Thymus (tissue), 11 donors: Measurements from ENCODE around the gene XIRP2. TPM values are rescaled to one million over a fixed set of nuclear protein-coding genes. Genes with fewer than 3 reads are reported as not detected.

Source experiments
- DNase-seq, 9 donors: peaks; one replicate each; pipeline ENCODE4 v3.0.0-alpha.2; 2013; ENCODE audit warnings: low spot score in 9 of 9, low read depth in 6 of 9, missing footprints in 1 of 9
- H3K27ac ChIP-seq, 2 donors: one replicate each; pipeline ENCODE4 v1.5.1; 2013; ENCODE audit warnings: control low read depth in 1 of 2, low read depth in 1 of 2, low read length in 1 of 2, mild to moderate bottlenecking in 1 of 2, moderate library complexity in 1 of 2
- H3K27me3 ChIP-seq, 2 donors: one replicate each; pipeline ENCODE4 v1.5.1; 2013; ENCODE audit warnings: low read length in 1 of 2; ENCODE audit not compliant: control insufficient read depth in 2 of 2, insufficient read depth in 1 of 2
- H3K36me3 ChIP-seq, 2 donors: one replicate each; pipeline ENCODE4 v1.5.1; 2013; ENCODE audit warnings: low read length in 1 of 2, mild to moderate bottlenecking in 1 of 2, moderate library complexity in 1 of 2; ENCODE audit not compliant: control insufficient read depth in 2 of 2, insufficient read depth in 2 of 2
- H3K4me1 ChIP-seq, 2 donors: one replicate each; pipeline ENCODE4 v1.5.1; 2013; ENCODE audit warnings: low read length in 2 of 2; ENCODE audit not compliant: control insufficient read depth in 2 of 2, insufficient read depth in 2 of 2
- H3K4me3 ChIP-seq, 2 donors: one replicate each; pipeline ENCODE4 v1.5.1; 2013; ENCODE audit warnings: low read length in 2 of 2, control low read depth in 1 of 2, mild to moderate bottlenecking in 1 of 2
- H3K9me3 ChIP-seq, 2 donors: one replicate each; pipeline ENCODE4 v1.5.1; 2013; ENCODE audit warnings: low read length in 1 of 2, mild to moderate bottlenecking in 1 of 2; ENCODE audit not compliant: control insufficient read depth in 2 of 2, insufficient read depth in 1 of 2
- WGBS: extraction: QIAGEN DNeasy Blood & Tissue Kit; methylation state at CpG from one replicate; pipeline ENCODE4 v1.1.7; 2013; 5-methylcytosine and 5-hydroxymethylcytosine counted together
- polyA plus RNA-seq: library from polyadenylated mRNA; stranded (reverse); fragments of 200-250 nt; gene quantifications from one replicate; pipeline ENCODE4 v1.2.3, GENCODE V29; 2013
- total RNA-seq: library from RNA; stranded (reverse); fragments of 120-200 nt; gene quantifications from one replicate; pipeline ENCODE4 v1.2.4, GENCODE V29; 2013
- donor health status: healthy.

The XIRP2 gene
- total and polyA plus RNA-seq, 2 donors, result 0.14 to 0.21 TPM

GRCh38 chr2:167144179-167144898 lies 256.1 kb downstream of the XIRP2 start:
- H3K27ac ChIP-seq, result no peak overlapping the region
- no peaks in the 10 kb centered on the region for H3K4me1 ChIP-seq
- H3K36me3 ChIP-seq, result no peaks in the 10 kb centered on the region
- 76% methylated on average over 5 of the region's 5 CpGs for WGBS
- no peak overlapping the region for H3K4me3 ChIP-seq
- DNase-seq, result no peak
- no peaks in the 10 kb centered on the region for H3K27me3 ChIP-seq
- H3K9me3 ChIP-seq, result no peaks in the 10 kb centered on the region

GRCh38 chr2:167147271-167147941 lies 259.1 kb downstream of the XIRP2 start:
- Histone ChIP-seq H3K27ac (no peak overlapping the region), H3K4me3 (no peak overlapping the region), H3K4me1 (no peaks in the 10 kb centered on the region), H3K9me3 (no peaks in the 10 kb centered on the region), H3K36me3 (no peaks in the 10 kb centered on the region), H3K27me3 (no peaks in the 10 kb centered on the region)
- 96% methylated on average over 6 of the region's 6 CpGs for WGBS
- DNase-seq, result no peak

- Histone ChIP-seq H3K27ac (no peak overlapping the region), H3K4me3 (no peak overlapping the region), H3K27me3 (no peaks in the 10 kb centered on the region), H3K4me1 (no peaks in the 10 kb centered on the region), H3K36me3 (no peaks in the 10 kb centered on the region), H3K9me3 (no peaks in the 10 kb centered on the region)
- 96% methylated on average over 1 of the region's 1 CpG for WGBS
- DNase-seq, result no peak
Measured at GRCh38 chr2:167151894-167152293, 263.6 kb downstream of the XIRP2 start.

- no peaks in the 10 kb centered on the region for H3K4me1 ChIP-seq
- H3K27me3 ChIP-seq, result no peaks in the 10 kb centered on the region
- no peak overlapping the region for H3K27ac ChIP-seq
- H3K9me3 ChIP-seq, result peaks cover 0 to 7% of the 10 kb centered on the region in 2 donors
- no peak for DNase-seq
- 88% methylated on average over 1 of the region's 1 CpG for WGBS
- no peak overlapping the region for H3K4me3 ChIP-seq
- H3K36me3 ChIP-seq, result no peaks in the 10 kb centered on the region
Measured at GRCh38 chr2:167157523-167157922, 269.2 kb downstream of the XIRP2 start.

GRCh38 chr2:167177196-167177595 lies 288.9 kb downstream of the XIRP2 start:
- H3K4me3 ChIP-seq, result no peak overlapping the region
- H3K9me3 ChIP-seq, result no peaks in the 10 kb centered on the region
- H3K27me3 ChIP-seq, result no peaks in the 10 kb centered on the region
- no peaks in the 10 kb centered on the region for H3K36me3 ChIP-seq
- no peaks in the 10 kb centered on the region for H3K4me1 ChIP-seq
- no peak for DNase-seq
- H3K27ac ChIP-seq, result no peak overlapping the region

- no peak overlapping the region for H3K4me3 ChIP-seq
- 93% methylated on average over 3 of the region's 3 CpGs for WGBS
- H3K27me3 ChIP-seq, result no peaks in the 10 kb centered on the region
- H3K4me1 ChIP-seq, result no peaks in the 10 kb centered on the region
- no peak overlapping the region for H3K27ac ChIP-seq
- H3K36me3 ChIP-seq, result no peaks in the 10 kb centered on the region
- H3K9me3 ChIP-seq, result no peaks in the 10 kb centered on the region
- DNase-seq, result no peak
Measured at GRCh38 chr2:167181134-167181533, 292.9 kb downstream of the XIRP2 start.

- H3K27me3 ChIP-seq, result no peaks in the 10 kb centered on the region
- no peak overlapping the region for H3K27ac ChIP-seq
- H3K4me1 ChIP-seq, result no peaks in the 10 kb centered on the region
- DNase-seq, result no peak
- H3K36me3 ChIP-seq, result no peaks in the 10 kb centered on the region
- no peak overlapping the region for H3K4me3 ChIP-seq
- H3K9me3 ChIP-seq, result no peaks in the 10 kb centered on the region
- WGBS, result 97% methylated on average over 4 of the region's 4 CpGs
Measured at GRCh38 chr2:167181688-167182087, 293.4 kb downstream of the XIRP2 start.

GRCh38 chr2:167182403-167182802 lies 294.1 kb downstream of the XIRP2 start:
- Histone ChIP-seq H3K27me3 (no peaks in the 10 kb centered on the region), H3K4me3 (no peak overlapping the region), H3K4me1 (no peaks in the 10 kb centered on the region), H3K9me3 (no peaks in the 10 kb centered on the region), H3K27ac (no peak overlapping the region), H3K36me3 (no peaks in the 10 kb centered on the region)
- WGBS, result 97% methylated on average over 2 of the region's 2 CpGs
- no peak for DNase-seq

- Histone ChIP-seq H3K4me3 (no peak overlapping the region), H3K36me3 (no peaks in the 10 kb centered on the region), H3K4me1 (no peaks in the 10 kb centered on the region), H3K9me3 (no peaks in the 10 kb centered on the region), H3K27me3 (no peaks in the 10 kb centered on the region), H3K27ac (no peak overlapping the region)
- DNase-seq, result no peak
- whole genome bisulfite sequencing, result over 99% methylated on average over 3 of the region's 3 CpGs
Measured at GRCh38 chr2:167183931-167184330, 295.7 kb downstream of the XIRP2 start.
